ENCODE data around the gene SACS. TPM values are rescaled to one million over a fixed set of nuclear protein-coding genes. Genes with fewer than 3 reads are reported as not detected.
"Not testable (repeated sequence)": the region's sequence is repeated elsewhere in the genome, so short reads cannot be mapped to it uniquely, and the experiment has no call there.

Gene SACS
- total RNA-seq, 1 donor from 2014 or later, result 75.4 TPM

GRCh38 chr13:23408026-23408425, 25.5 kb downstream of the SACS start:
- peaks cover 58% of the 10 kb centered on the region for H3K36me3 Mint-ChIP-seq (ENCODE audit: low read depth)
- H3K27me3 Mint-ChIP-seq (ENCODE audit: low read depth), result no peaks in the 10 kb centered on the region
- DNase-seq (ENCODE audit: low read depth, low spot score), result no peak
- H3K4me3 Mint-ChIP-seq, result no peak overlapping the region
- no peak overlapping the region for H3K27ac Mint-ChIP-seq (ENCODE audit: unreplicated experiment)
- H3K9me3 Mint-ChIP-seq, result peaks cover 18% of the 10 kb centered on the region
- H3K4me1 Mint-ChIP-seq, result peaks cover 29% of the 10 kb centered on the region
- TF ChIP-seq, protein P1, sequence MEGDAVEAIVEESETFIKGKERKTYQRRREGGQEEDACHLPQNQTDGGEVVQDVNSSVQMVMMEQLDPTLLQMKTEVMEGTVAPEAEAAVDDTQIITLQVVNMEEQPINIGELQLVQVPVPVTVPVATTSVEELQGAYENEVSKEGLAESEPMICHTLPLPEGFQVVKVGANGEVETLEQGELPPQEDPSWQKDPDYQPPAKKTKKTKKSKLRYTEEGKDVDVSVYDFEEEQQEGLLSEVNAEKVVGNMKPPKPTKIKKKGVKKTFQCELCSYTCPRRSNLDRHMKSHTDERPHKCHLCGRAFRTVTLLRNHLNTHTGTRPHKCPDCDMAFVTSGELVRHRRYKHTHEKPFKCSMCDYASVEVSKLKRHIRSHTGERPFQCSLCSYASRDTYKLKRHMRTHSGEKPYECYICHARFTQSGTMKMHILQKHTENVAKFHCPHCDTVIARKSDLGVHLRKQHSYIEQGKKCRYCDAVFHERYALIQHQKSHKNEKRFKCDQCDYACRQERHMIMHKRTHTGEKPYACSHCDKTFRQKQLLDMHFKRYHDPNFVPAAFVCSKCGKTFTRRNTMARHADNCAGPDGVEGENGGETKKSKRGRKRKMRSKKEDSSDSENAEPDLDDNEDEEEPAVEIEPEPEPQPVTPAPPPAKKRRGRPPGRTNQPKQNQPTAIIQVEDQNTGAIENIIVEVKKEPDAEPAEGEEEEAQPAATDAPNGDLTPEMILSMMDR (conservative IDR thresholded peaks at IDR 0.05), result no peak

DNA sequence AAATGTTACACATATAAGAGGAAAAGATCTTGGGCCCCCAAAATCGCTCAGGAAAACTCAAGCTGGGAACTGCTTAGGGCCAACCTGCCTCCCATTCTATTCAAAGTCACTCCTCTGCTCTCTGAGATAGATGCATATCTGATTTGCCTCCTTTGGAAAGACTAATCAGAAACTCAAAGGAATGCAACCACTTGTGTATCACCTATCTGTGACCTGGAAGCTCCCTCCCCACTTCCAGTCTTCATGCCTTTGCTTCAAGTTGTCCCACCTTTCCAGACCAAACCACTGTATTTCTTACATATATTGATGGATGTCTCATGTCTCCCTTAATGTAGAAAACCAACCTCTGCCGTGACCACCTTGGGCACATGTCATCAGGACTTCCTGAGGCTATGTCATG, 32.3 kb downstream of the SACS start:
- H3K27ac Mint-ChIP-seq (ENCODE audit: unreplicated experiment); DNase-seq (ENCODE audit: low read depth, low spot score); H3K4me3 Mint-ChIP-seq; H3K27me3 Mint-ChIP-seq (ENCODE audit: low read depth): not testable (repeated sequence)
- H3K9me3 Mint-ChIP-seq, result peaks cover 31% of the 10 kb centered on the region
- peaks cover 19% of the 10 kb centered on the region for H3K4me1 Mint-ChIP-seq
- H3K36me3 Mint-ChIP-seq (ENCODE audit: low read depth), result peaks cover 62% of the 10 kb centered on the region

GRCh38 chr13:23399347-23399746, 34.2 kb downstream of the SACS start:
- DNase-seq (ENCODE audit: low read depth, low spot score), result no peak
- Mint-ChIP-seq H3K27ac (ENCODE audit: unreplicated experiment) (peak overlapping the region; percentile 89), H3K4me3 (no peak overlapping the region), H3K4me1 (peaks cover 15% of the 10 kb centered on the region), H3K9me3 (peaks cover 26% of the 10 kb centered on the region), H3K27me3 (ENCODE audit: low read depth) (no peaks in the 10 kb centered on the region), H3K36me3 (ENCODE audit: low read depth) (peaks cover 48% of the 10 kb centered on the region)
- TF ChIP-seq, protein P1 (conservative IDR thresholded peaks at IDR 0.05), result no peak

DNA sequence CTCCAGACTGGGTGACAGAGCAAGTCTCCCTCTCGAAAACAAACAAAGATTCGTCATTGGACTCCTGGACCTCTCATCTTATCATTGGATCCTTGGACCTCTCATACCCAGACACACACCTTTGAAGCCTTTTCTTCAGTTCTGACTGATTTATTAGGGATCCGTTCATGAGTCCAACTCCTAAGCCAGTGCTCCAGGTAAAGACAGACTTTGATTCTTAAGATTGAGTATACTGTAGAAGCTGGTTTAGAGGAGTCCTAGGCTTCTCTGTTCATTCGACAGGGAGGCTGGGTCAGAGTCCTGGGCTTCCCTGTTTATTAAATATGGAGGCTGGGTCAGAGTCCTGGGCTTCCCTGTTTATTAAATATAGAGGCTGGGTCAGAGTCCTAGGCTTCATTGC, 38.7 kb downstream of the SACS start:
- peaks cover 24% of the 10 kb centered on the region for H3K36me3 Mint-ChIP-seq (ENCODE audit: low read depth)
- DNase-seq (ENCODE audit: low read depth, low spot score), result no peak
- TF ChIP-seq, protein P1 (conservative IDR thresholded peaks at IDR 0.05), result no peak
- peaks cover 15% of the 10 kb centered on the region for H3K4me1 Mint-ChIP-seq
- H3K27me3 Mint-ChIP-seq (ENCODE audit: low read depth), result no peaks in the 10 kb centered on the region
- no peak overlapping the region for H3K27ac Mint-ChIP-seq (ENCODE audit: unreplicated experiment)
- no peak overlapping the region for H3K4me3 Mint-ChIP-seq
- peaks cover 9% of the 10 kb centered on the region for H3K9me3 Mint-ChIP-seq

- peaks cover 11% of the 10 kb centered on the region for H3K36me3 Mint-ChIP-seq (ENCODE audit: low read depth)
- DNase-seq (ENCODE audit: low read depth, low spot score), result no peak
- no peak overlapping the region for H3K4me3 Mint-ChIP-seq
- no peaks in the 10 kb centered on the region for H3K9me3 Mint-ChIP-seq
- no peaks in the 10 kb centered on the region for H3K27me3 Mint-ChIP-seq (ENCODE audit: low read depth)
- TF ChIP-seq, protein P1 (conservative IDR thresholded peaks at IDR 0.05), result no peak
- H3K4me1 Mint-ChIP-seq, result peaks cover 5% of the 10 kb centered on the region
- peak overlapping the region; percentile 48 for H3K27ac Mint-ChIP-seq (ENCODE audit: unreplicated experiment)
These were observed 40.4 kb downstream of the SACS start for GRCh38 chr13:23392925-23393645.

DNA sequence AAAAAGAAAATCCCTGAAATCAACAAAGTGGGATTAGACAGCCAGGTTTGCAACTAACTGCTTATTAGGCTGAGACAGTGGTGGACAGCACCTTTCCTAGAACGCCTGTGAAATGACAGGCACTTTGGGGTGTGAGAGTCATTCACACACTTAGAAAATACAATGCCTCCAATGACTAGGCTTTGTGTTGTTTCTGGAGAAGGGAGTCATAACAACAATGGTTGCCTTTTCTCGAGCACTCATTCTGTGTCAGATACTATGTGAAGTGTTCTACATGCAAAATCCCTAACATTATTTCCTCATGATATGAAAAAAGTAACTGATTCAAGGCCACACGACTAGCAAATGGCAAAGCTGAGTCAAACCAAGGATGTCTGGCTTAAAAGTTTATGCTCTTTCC, 41.2 kb downstream of the SACS start:
- Mint-ChIP-seq H3K4me3 (no peak overlapping the region), H3K27ac (ENCODE audit: unreplicated experiment) (no peak overlapping the region), H3K36me3 (ENCODE audit: low read depth) (peaks cover 17% of the 10 kb centered on the region), H3K27me3 (ENCODE audit: low read depth) (no peaks in the 10 kb centered on the region), H3K9me3 (no peaks in the 10 kb centered on the region), H3K4me1 (peaks cover 5% of the 10 kb centered on the region)
- TF ChIP-seq, protein P1 (conservative IDR thresholded peaks at IDR 0.05), result no peak
- DNase-seq (ENCODE audit: low read depth, low spot score), result no peak

Measured in neural crest cell (in vitro differentiated cells).